Measurements from ENCODE around the gene COL6A3.
"Not testable (repeated sequence)": the region's sequence is repeated elsewhere in the genome, so short reads cannot be mapped to it uniquely, and the experiment has no call there.

The COL6A3 gene

DNA sequence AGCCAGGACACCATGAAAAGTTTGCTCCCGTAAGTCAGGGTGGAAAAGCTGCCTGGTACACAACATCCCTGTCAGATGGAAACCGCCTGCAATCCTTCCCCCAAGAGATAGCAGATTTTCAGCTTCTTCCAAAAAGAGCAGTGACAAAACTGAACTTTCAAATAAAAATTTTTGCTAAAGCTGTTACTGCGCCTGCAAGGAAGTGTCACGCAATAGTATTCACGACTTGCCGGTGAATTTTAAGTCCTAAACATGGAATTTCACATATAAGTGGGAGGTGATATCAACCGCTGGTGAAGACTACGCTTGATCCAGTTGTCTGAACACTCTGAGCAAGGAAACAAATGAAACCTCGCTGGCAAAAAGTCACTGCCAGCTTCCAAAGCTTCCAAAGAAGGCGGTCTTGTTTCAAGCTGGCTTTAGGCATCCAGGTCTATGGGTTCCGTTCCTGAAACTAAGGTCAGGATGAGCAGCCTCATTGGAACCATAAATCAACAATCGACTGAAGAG lies 2.8 kb downstream of the COL6A3 start:
- Histone ChIP-seq H3K9me3 (ENCODE audit: control insufficient read depth, insufficient read depth, low read depth, low read length) (no peaks in the 10 kb centered on the region), H3K4me3 (ENCODE audit: low read depth, low read length) (no peak overlapping the region), H3K27ac (ENCODE audit: extremely low read depth, low read depth, low read length) (no peak overlapping the region), H3K4me1 (ENCODE audit: control insufficient read depth, insufficient read depth, low read length) (no peaks in the 10 kb centered on the region), H3K36me3 (ENCODE audit: control insufficient read depth in 2 of 2, insufficient read depth in 1 of 2, low read length in 2 of 2) (no peaks in the 10 kb centered on the region)
- TF ChIP-seq, protein P1, sequence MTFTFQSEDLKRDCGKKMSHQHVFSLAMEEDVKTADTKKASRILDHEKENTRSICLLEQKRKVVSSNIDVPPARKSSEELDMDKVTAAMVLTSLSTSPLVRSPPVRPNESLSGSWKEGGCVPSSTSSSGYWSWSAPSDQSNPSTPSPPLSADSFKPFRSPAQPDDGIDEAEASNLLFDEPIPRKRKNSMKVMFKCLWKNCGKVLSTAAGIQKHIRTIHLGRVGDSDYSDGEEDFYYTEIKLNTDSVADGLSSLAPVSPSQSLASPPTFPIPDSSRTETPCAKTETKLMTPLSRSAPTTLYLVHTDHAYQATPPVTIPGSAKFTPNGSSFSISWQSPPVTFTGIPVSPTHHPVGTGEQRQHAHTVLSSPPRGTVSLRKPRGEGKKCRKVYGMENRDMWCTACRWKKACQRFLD (tag by site-specific recombination; IDR thresholded peaks at IDR 0.05): no peak
- TF ChIP-seq GLIS1 (tag by site-specific recombination; IDR thresholded peaks at IDR 0.05): no peak
- TF ChIP-seq ZNF701 (tag by site-specific recombination; IDR thresholded peaks at IDR 0.05): no peak
- TF ChIP-seq ZNF529 (tag by site-specific recombination; IDR thresholded peaks at IDR 0.05; ENCODE audit: insufficient replicate concordance): no peak
- no peak for TF ChIP-seq ZFHX2 (tag by site-specific recombination; conservative IDR thresholded peaks at IDR 0.05)
- TF ChIP-seq ZNF777 (tag by site-specific recombination; IDR thresholded peaks at IDR 0.05; ENCODE audit: borderline replicate concordance): no peak
- no peak for TF ChIP-seq FEZF1 (tag by site-specific recombination; IDR thresholded peaks at IDR 0.05)
- TF ChIP-seq ZNF76 (tag by site-specific recombination; IDR thresholded peaks at IDR 0.05; ENCODE audit: borderline replicate concordance, low read depth): no peak
- TF ChIP-seq TRIM28 (IDR thresholded peaks at IDR 0.05; ENCODE audit: borderline replicate concordance, low read length): no peak
- no peak for TF ChIP-seq ZNF19 (tag by site-specific recombination; IDR thresholded peaks at IDR 0.05; ENCODE audit: low read depth)
- no peak for TF ChIP-seq ZNF549 (tag by site-specific recombination; IDR thresholded peaks at IDR 0.05)
- TF ChIP-seq ZIC2 (tag by site-specific recombination; IDR thresholded peaks at IDR 0.05): no peak
- no peak for TF ChIP-seq ZNF398 (tag by site-specific recombination; IDR thresholded peaks at IDR 0.05)
- no peak for TF ChIP-seq ZNF311 (tag by site-specific recombination; IDR thresholded peaks at IDR 0.05; ENCODE audit: borderline replicate concordance)
- TF ChIP-seq ZNF514 (tag by site-specific recombination; IDR thresholded peaks at IDR 0.05): no peak
- no peak for TF ChIP-seq HIC1 (tag by site-specific recombination; IDR thresholded peaks at IDR 0.05)
- TF ChIP-seq ZNF266 (tag by site-specific recombination; IDR thresholded peaks at IDR 0.05; ENCODE audit: low read depth): no peak
- ChIA-PET CTCF (interaction anchor here (0.7 to 8.6 kb wide), 11 partner anchors 9 to 260 kb away, joined by 3 to 72 read pairs (median 4); no protein-coding TSS in a partner anchor), POLR2A (no interaction called here)

DNA sequence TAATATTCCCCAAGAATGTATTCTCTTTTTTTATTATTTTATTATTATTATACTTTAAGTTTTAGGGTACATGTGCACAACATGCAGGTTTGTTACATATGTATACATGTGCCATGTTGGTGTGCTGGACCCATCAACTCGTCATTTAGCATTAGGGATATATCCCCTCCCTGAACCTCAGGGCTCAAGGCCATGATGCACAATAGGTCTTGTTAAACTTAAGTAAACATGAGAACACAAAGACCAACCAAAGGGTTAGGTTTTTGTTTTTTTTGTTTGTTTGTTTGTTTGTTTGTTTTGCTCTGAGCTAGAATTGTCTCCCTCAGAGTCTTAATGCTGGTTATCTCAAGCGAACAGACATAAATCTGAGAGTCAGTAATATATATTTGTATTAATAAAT lies 4.7 kb downstream of the COL6A3 start:
- H3K4me3 ChIP-seq (ENCODE audit: low read depth, low read length); H3K27ac ChIP-seq (ENCODE audit: extremely low read depth, low read depth, low read length); POLR2A ChIA-PET; H3K4me1 ChIP-seq (ENCODE audit: control insufficient read depth, insufficient read depth, low read length); H3K36me3 ChIP-seq (ENCODE audit: control insufficient read depth in 2 of 2, insufficient read depth in 1 of 2, low read length in 2 of 2); H3K9me3 ChIP-seq (ENCODE audit: control insufficient read depth, insufficient read depth, low read depth, low read length): not testable (repeated sequence)
- CTCF ChIA-PET: interaction anchor here (0.5 to 8.6 kb wide), 17 partner anchors 8 to 1508 kb away, joined by 3 to 72 read pairs (median 4); no protein-coding TSS in a partner anchor
